Astrocyte of the cerebellum (primary cell): ENCODE results near the gene SCP2.
A peak's percentile ranks its signal among the peaks of the same experiment; 100 is the strongest.
"Not testable (repeated sequence)": the region's sequence is repeated elsewhere in the genome, so short reads cannot be mapped to it uniquely, and the experiment has no call there.

Experiments used
- DNase-seq: peaks from one replicate; pipeline ENCODE4 v3.0.0-alpha.2; 2011; ENCODE audit warnings: low read depth
- H3K4me3 ChIP-seq: 2 replicates; pipeline ENCODE4 v1.5.1; 2011; ENCODE audit warnings: mild to moderate bottlenecking, low read depth, low read length, moderate library complexity
- in situ Hi-C: cut with HindIII; loops from 2 replicates; pipeline ENCODE4 v1.10.0; 2017; ENCODE audit warnings: low sequenced_read_pairs
- TF ChIP-seq, protein P1 (sequence below): IDR thresholded peaks from 2 replicates; pipeline ENCODE4 v1.5.1; 2012; ENCODE audit warnings: low read length, low read depth, moderate library complexity, mild to moderate bottlenecking; ENCODE audit errors: missing control alignments

SCP2 gene

DNA sequence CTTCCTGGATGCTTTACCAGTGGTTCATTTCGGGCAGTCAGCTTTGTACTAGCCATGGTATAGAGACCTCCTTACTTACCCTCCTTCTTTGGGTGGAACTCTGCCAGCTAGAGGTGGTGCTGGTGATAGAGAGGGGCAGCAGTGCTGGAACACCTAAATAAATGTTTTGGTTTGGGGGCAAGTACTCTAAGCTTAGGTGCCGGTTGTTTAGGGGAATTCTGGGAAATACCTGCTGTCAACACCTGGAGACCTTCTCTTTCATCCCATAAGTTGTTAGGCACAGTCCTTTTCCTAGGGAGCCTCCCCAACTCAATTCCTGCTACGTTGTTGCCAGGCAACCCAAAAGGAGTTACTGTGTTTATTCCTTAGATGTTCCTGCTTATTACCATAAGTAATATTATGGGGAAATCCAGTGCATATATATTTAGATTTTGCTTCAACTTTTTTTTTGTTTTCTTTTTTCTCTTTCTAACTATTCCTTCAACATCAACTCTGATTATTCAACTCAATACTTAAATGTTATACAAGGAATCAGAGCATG, 16.9 kb downstream of the SCP2 start:
- no peak for DNase-seq
- TF ChIP-seq, protein P1, sequence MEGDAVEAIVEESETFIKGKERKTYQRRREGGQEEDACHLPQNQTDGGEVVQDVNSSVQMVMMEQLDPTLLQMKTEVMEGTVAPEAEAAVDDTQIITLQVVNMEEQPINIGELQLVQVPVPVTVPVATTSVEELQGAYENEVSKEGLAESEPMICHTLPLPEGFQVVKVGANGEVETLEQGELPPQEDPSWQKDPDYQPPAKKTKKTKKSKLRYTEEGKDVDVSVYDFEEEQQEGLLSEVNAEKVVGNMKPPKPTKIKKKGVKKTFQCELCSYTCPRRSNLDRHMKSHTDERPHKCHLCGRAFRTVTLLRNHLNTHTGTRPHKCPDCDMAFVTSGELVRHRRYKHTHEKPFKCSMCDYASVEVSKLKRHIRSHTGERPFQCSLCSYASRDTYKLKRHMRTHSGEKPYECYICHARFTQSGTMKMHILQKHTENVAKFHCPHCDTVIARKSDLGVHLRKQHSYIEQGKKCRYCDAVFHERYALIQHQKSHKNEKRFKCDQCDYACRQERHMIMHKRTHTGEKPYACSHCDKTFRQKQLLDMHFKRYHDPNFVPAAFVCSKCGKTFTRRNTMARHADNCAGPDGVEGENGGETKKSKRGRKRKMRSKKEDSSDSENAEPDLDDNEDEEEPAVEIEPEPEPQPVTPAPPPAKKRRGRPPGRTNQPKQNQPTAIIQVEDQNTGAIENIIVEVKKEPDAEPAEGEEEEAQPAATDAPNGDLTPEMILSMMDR = no peak
- H3K4me3 ChIP-seq = no peak overlapping the region
- in situ Hi-C loops = no loop called here

- H3K4me3 ChIP-seq = no peak overlapping the region
- no peak for DNase-seq
- TF ChIP-seq, protein P1 = no peak
- in situ Hi-C loops = no loop called here
These were observed 17.5 kb downstream of the SCP2 start for GRCh38 chr1:52944566-52944965.

GRCh38 chr1:52947490-52947889, 20.4 kb downstream of the SCP2 start:
- in situ Hi-C loops = no loop called here
- no peak overlapping the region for H3K4me3 ChIP-seq
- no peak for DNase-seq
- TF ChIP-seq, protein P1 = no peak

- in situ Hi-C loops, H3K4me3 ChIP-seq, DNase-seq: not testable (repeated sequence)
These were observed 22.5 kb downstream of the SCP2 start for GRCh38 chr1:52949602-52950001.

- DNase-seq = no peak
- H3K4me3 ChIP-seq = no peak overlapping the region
- TF ChIP-seq, protein P1 = no peak
- in situ Hi-C loops = no loop called here
These were observed 25.0 kb downstream of the SCP2 start for GRCh38 chr1:52952112-52952511.

DNA sequence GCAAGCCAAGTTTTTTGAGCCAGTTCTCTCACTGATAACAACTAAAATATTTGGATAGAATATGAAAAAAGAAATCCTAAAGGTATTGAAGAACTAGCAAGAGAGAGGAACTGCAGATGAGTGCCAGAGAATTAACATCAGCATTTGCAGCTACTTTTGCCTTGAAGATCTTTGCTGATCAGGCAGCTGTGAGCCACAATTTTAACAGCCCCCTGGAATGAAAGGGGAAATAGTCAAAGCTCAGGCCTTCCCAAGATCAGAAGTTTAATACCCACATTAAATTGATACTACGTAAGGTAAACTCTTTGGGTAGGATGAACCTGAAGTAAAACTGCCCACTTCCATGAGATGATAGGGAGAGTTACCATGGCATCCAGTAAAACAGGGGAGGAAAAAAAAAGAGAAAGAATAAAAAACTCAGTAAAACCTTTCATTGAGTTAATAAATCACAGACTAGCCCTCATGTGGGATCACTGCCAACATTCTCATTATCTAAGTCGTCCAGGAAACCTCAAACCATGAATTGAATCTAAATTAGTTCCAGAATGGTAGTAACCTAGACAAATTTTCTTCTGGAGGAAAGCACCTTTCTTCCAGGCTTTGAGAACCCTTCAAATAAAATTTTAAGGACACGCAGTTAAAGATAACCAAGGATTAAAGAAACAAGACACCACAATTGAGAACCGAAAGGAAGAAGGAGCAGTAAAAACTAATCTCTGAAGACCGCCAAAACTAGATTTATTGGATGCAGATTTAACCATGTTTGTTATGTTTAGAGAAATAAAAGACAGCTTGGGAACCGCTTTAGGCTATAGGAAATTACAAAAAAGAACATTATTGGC, 28.3 kb downstream of the SCP2 start:
- TF ChIP-seq, protein P1 = no peak
- H3K4me3 ChIP-seq = no peak overlapping the region
- DNase-seq = peak; percentile 97
- in situ Hi-C loops = no loop called here

- in situ Hi-C loops = no loop called here
- DNase-seq = no peak
- no peak overlapping the region for H3K4me3 ChIP-seq
- TF ChIP-seq, protein P1 = no peak
These were observed 36.0 kb downstream of the SCP2 start for GRCh38 chr1:52963101-52963500.
